Measurements from ENCODE around the gene SETSIP.
"Not testable (repeated sequence)": the region's sequence is repeated elsewhere in the genome, so short reads cannot be mapped to it uniquely, and the experiment has no call there.

The SETSIP gene

GRCh38 chr1:92045766-92046495 lies 29.3 kb downstream of the SETSIP start:
- ATAC-seq = no peak

- ATAC-seq = no peak
Measured at GRCh38 chr1:92043621-92044020, 31.6 kb downstream of the SETSIP start.

GRCh38 chr1:92040971-92041370 lies 34.2 kb downstream of the SETSIP start:
- ATAC-seq = no peak

- no peak for ATAC-seq
Measured at GRCh38 chr1:92038695-92039346, 36.4 kb downstream of the SETSIP start.

- no peak for ATAC-seq
Measured at GRCh38 chr1:92037400-92037799, 37.8 kb downstream of the SETSIP start.

GRCh38 chr1:92031281-92032110 lies 43.7 kb downstream of the SETSIP start:
- ATAC-seq = no peak

- ATAC-seq = no peak
Measured at GRCh38 chr1:92030656-92031107, 44.5 kb downstream of the SETSIP start.

GRCh38 chr1:92029241-92029922 lies 45.8 kb downstream of the SETSIP start:
- ATAC-seq = no peak

GRCh38 chr1:92026806-92027205 lies 48.4 kb downstream of the SETSIP start:
- no peak for ATAC-seq

GRCh38 chr1:92026042-92026441 lies 49.2 kb downstream of the SETSIP start:
- not testable (repeated sequence) for ATAC-seq
